ENCODE results near the gene SH2D3C.
A peak's percentile ranks its signal among the peaks of the same experiment; 100 is the strongest.
"Not testable (repeated sequence)": the region's sequence is repeated elsewhere in the genome, so short reads cannot be mapped to it uniquely, and the experiment has no call there.

SH2D3C gene

GRCh38 chr9:127785023-127785932 lies 6.8 kb upstream of the SH2D3C start:
- DNase-seq, result peak; percentile 23 to 90 (median 76)

DNA sequence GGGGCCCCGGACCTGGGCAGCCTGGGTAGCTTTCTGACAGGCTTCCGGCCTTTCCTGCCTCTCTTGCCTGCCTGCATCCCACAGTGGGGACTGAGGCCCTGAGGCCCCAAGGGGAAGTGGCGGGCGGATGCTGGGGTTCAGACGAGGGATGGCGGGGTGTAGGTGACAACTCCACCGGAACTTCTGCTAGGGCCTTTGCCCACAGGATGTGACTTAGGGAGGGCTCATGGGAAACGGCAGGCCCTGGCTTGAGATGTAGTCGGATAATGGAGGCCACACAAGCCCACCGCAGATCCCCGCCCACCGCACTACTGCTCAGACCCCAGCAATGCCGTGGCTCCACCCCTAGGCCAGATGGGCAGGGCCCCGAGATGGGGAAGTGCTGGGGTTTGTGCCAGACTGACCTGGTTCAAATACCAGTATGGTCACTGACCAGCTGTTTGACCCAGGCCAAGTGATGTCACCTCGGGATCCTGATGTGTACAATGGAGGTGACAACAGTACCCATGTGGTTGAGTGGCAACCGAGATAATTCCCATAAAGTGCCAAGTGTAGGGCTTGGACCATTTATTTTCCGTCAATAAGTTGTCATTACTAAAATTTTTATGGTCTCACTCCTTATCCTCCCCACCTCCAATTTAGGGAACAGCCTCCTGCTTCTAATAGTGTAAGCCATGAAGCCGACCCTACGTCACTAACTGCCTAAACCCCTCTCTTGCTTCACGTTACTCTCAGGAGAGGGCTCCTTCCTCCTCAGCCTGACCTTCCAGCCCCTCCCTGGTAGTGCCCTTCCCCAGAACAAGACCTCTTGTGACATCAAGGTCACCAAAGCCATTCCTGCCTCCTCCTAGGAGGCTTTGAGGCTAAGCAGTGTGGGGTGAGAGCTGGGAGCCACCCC lies 4.9 kb upstream of the SH2D3C start:
- DNase-seq, result peak in 6 of 51 donors; percentile 6 to 49 (median 30)

GRCh38 chr9:127781806-127782205 lies 3.3 kb upstream of the SH2D3C start:
- no peak for DNase-seq

DNA sequence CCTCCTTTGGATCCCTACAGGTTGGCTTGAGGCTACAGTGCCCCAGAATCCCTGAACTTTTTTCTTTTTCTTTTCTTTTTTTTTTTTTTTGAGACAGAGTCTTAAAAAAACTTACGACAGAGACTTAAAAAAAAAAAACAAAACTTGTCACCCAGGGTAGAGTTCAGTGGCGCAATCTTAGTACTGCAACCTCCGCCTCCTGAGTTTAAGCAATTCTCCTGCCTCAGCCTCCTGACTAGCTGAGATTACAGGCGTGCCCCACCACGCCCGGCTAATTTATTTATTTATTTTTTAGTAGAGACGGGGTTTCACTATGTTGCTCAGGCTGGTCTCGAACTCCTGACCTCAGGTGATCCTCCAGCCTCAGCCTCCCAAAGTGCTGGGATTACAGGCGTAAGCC lies 2.4 kb upstream of the SH2D3C start:
- DNase-seq, result not testable (repeated sequence)

DNA sequence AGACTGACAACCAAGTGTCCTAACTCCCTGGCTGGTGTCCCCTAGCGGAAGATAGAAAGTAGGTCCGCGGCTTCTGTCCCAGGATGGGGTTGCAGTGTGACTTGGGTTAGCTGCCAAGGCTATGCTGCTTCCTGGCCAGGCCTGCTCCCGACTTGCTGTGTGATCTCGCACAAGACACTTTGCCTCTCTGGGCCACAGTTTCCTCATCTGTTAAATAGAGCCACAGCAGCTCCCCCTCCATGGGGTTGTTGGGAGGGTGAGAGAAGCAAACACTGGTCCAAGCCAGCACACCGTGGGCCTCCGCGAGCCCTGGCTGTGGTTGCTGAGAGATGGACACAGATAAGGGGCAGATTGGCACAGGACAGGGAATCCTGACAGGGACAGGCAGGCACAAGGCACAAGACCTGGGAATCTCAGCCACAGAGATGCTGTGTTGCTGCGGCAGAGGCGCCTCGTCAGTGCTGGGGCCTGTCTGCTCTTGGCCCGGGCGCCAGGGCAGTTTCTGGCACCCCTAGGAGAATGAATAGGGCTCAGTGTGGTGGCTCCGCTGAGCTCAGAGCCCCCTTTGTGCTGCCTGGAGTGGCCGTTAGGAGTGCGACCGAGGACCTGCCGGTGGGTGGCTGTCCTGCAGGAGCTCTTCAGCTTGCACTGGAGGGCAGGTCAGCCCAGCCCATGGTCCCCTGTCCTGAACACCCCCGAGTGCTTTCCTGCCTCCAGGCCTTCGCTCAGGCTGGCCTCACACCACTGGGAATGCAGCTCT lies 1.8 kb upstream of the SH2D3C start:
- peak in 25 of 51 donors; percentile 16 to 72 (median 43) for DNase-seq

DNA sequence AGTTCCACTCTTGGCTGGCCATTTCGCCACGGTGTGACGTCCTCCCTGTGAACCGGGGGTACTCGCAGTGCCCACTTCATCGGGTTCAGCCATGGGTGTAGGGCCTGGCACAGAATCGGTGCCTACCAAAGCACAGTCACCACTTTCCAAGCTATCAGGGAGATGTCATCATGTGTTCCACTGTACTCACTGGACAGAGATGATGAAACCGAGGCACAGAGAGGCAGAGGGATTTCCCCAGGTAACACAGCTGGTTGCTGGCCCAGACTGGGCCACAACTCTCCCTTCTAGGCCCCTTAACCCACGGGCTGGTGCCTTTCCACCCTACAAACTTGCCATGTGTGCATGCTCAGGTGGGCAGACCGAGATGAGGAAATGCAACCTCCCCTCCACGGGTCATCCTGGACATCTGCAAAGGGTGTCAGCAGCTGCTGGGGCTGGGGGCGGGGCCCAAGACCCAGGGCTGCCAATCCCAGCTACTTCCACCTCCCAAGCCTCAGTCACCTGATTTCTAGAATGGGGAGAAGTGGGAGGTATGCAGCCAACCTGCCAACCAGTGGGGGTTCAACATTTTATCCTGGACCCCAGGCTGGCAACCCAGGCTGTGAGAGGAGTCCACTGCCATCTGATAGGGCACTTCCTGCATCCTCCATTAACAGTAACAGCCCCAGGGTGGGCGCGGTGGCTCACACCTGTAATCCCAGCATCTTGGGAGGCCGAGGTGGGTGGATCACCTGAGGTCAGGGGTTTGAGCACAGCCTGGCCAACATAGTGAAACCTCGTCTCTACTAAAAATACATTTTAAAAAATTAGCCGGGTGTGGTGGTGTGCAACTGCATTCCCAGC lies 893 bp upstream of the SH2D3C start:
- no peak for DNase-seq

DNA sequence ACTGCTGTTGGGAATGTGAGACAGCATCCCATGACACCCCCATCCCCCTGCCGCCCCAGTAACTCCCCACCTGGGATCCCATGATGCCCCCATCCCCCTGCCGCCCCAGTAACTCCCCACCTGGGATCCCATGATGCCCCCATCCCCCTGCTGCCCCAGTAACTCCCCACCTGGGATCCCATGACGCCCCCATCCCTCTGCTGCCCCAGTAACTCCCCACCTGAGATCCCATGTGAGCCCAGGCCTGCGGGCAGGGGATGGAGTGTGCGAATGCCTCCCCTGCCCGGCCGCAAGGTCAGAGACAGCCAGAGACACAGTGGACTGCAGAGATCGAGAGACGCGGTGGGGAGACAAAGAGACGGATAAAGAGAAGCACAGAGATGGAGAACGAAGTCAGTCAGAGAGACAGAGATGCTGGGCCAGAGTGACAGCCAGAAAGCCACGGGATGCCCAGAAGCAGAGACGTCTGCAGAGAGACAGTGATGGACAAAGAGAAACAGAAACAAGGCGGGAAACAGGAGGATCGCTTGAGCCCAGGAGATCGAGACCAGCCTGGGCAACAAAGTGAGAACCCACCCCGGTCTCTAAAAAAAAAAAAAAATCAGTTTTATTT lies 992 bp downstream of the SH2D3C start:
- no peak for DNase-seq

DNA sequence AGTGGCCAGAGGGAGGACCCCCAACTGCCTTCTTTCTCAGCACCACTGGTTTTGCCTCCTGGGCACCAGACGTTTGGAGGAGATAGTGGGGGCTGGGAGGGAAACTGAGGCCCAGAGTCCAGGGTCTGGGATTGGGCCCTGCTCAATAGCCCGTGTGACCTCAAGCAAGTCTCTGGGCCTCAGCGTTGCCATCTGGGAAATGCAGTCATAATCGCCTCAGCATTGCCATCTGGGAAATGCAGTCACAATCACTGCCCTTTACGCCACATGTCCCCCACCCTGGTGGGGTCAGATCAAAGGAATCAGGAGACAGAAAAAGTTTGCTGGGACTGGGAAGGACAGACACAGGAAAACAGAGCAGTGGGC lies 1.6 kb downstream of the SH2D3C start:
- DNase-seq, result no peak

GRCh38 chr9:127776195-127776923 lies 2.1 kb downstream of the SH2D3C start:
- peak in 13 of 51 donors; percentile 5 to 59 (median 26) for DNase-seq

DNA sequence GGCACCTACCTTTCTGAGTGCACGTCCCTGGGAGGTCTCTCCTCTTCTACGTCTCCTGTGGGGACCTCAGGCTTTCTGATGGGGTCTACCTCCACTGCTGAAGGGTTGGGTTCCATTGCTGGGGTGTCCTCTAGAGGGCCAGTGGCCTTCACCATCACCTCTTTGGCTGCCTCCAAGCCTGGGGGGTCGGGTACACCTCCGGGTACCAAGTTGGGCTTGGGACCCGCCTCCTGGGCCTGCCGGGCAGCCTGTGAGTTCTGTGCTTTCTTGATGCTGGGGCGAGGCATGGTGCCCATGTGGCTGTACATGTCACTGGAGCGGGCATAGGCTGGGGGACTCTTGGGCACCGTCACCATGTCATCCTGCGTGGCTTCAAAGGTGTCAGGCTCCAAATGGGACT lies 4.5 kb downstream of the SH2D3C start:
- DNase-seq, result no peak

DNA sequence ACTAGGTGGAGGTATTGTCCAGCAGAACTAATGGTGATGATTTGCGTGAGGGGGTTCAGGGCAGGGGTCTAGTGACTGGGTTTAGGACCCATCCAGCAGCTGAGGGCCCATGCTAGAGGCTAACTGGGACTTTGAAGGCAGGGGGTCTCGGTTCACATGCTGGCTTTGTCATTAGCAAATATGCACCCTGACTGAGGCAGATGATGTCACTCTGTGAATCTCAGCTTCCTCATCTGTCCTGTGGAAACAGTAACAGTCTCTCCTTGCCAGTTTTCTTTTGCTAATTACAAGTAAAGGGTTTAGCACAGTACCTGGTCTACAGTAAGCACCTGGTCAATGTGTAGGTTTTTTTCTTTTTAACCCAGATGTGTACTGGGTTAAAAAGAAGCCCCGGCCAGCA lies 5.2 kb downstream of the SH2D3C start:
- DNase-seq, result no peak

DNA sequence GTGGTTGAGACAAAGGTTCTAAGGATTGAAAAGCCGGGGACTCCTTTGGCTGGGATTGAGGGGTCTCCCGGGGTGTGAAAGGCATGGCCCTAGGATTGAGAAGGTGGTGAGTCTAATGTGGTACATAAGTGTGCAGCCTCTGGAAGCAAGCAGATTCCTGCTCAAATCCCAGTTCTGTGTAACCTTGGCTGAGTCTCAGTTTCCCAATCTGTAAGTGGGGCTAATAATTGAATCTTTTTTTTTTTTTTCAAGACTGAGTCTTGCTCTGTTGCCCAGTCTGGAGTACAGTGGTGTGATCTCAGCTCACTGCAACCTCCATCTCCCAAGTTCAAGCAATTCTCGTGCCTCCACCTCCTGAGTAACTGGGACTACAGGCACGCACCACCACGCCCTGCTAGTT lies 5.9 kb downstream of the SH2D3C start:
- no peak for DNase-seq

DNA sequence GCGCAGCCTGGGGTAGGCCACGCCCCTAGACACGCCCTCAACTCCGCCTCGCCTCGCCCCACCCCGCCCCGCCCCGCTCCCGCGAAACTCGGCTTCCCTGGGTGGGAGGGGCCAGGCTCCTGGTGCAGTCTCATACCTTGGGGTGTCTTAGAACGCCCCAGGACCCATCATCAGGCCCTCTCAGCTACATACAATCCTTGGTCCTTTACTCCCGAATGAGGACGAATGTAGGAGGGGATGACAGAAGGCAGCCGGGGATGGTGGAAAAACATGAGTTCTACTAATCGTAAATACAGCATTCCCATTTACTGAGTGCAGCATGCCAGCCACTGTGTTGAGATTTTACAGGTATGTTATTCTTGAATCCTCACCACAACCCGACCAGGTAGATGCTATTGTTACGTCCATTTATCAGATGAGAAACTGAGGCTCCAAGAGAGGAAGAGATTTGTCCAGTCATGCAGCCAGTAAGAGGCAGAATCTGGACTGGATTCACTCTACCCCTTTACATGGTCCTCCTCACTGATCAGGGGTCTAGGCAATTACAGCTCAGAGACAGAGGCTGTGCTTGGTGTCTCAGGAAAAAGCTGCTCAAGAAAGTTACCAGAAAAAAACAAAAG lies 6.8 kb downstream of the SH2D3C start:
- no peak for DNase-seq

DNA sequence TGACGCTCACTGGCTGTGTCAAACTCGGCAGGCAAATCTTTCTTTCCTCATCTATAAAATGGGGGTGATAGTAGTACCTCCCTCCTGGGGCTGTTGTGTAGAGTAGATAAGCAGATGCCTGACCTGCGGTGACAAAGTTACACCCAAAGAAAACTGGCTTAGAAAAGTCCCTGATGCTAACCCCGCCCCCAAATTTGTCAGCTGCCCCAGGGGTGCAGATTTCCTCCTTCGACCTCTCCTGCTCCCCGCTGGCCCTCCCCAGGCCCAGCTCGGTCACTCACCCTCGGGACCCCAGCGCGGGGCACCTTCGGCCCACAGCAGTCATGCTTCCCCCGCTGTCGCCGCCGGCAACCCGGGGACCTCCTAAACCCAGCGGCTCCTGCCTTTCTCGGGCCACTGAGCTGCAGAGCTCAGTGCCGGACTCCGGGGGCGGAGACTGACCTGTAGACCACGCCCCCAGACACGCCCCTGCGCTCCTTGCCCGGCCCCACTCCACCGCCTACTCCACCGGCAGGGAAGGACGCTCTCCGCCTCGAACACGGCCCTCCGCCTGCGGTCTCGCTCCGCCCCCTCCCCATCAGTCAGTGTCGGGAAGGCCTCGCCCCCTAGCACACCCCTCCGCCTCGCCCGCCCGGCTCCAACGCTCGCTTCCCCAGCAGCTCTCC lies 7.4 kb downstream of the SH2D3C start:
- peak; percentile 22 to 96 (median 84) for DNase-seq

DNA sequence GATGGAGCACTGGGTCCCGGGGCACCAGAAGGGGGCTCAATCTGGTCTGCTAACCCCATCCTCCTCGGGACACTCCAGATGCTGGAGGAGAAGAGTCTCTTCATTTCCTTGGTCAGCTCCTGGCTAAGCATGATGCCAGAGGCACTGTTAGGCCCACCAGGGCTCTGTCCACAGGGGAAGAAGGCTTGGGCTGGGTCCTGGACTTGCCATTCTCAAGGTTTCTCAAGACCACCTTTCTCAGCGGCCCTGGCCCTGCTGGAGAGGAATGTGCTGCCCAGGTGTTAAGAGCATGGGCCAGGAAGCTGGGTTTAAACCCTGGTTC lies 7.9 kb downstream of the SH2D3C start:
- no peak for DNase-seq

DNA sequence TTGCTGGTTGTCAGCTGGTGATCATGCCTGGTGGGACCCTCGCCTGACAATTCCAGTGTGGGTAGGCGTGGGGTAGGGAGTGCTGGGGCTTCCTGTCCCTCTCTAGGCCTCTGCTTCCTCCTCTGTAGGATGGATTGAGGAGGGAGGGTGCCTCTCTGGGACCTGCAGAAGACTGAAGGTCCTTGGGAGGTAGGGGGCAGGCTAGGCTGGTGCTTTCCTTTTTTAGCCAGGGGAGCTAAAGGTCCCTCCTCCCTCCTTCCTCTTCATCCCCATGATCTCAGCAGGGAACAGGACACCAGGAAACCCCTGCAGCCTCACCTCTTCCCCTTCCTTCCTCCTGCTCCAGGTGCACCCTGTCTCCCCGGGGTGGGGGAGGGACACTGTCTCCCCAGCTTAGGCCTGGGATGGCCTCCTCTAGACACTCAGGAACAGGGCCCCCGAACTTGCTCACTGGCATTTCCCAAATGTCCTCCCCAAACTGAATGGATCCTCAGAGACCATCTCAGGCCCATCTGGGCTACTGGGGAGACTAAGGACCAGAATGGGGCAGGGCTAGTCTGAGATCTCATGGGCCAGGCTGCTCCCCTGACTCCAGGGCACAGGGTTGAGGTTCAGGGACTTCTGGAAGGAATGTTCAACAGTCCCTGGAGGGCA lies 8.4 kb downstream of the SH2D3C start:
- no peak for DNase-seq

DNA sequence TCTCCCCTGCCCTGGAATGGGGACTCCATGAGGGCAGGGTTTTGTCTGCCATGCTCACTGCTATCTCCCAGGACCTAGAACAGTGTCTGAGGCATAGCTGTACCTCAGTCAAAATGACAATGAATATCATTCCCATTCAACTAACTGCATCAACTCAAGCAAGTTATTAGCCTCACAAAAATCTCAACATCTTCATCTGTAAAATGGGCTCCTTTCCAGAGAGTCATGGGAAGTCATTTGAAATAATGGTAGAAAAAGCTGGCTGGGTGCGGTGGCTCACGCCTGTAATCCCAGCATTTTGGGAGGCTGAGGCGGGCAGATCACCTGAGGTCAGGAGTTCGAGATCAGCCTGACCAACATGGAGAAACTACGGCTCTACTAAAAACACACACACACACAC lies 9.4 kb downstream of the SH2D3C start:
- DNase-seq, result no peak

- DNase-seq, result no peak
Measured at GRCh38 chr9:127768698-127769097, 9.8 kb downstream of the SH2D3C start.
